ENCODE measurements around the gene PTPN11.

PTPN11 gene

GRCh38 chr12:112555621-112556233 is 137.0 kb downstream of the PTPN11 start:
- no peak for DNase-seq

GRCh38 chr12:112557951-112558630 is 139.3 kb downstream of the PTPN11 start:
- no peak for DNase-seq

All from NCI-H2029 (cell line).